HepG2 (cell line): ENCODE results near the gene KIF23. TPM values are rescaled to one million over a fixed set of nuclear protein-coding genes. Genes with fewer than 3 reads are reported as not detected.
A peak's percentile ranks its signal among the peaks of the same experiment; 100 is the strongest.

Experiments
- ATAC-seq: fragments of 200-7000 bp; cut with Tn5 transposase; 3 replicates; pipeline ENCODE4 v1.9.1; 2020; ENCODE audit warnings: mild to moderate bottlenecking, moderate library complexity
- BruUV-seq: library from RNA; stranded (reverse); fragments of 400-500 nt; replicated peaks from 2 replicates; lab custom pipeline; 2021; lab: Mats Ljungman, UMichigan
- CTCF ChIA-PET: fragments of 300-600 bp; formaldehyde crosslinking; extraction: SDS; loops from one replicate; lab custom pipeline; 2021; ENCODE audit warnings: low total read pairs, inconsistent platforms, low intra/inter-chr PET ratio; lab: Yijun Ruan, JAX
- POLR2A ChIA-PET: fragments of 350-600 bp; sonication (Branson Sonifier 250); formaldehyde crosslinking; loops from one replicate; lab custom pipeline; 2020; ENCODE audit warnings: antibody characterized with exemption, inconsistent platforms; lab: Yijun Ruan, JAX
- DNase-seq: peaks from one replicate; pipeline ENCODE4 v3.0.0-alpha.2; 2015; ENCODE audit warnings: low spot score
- FAIRE-seq: peaks from 3 replicates; lab custom pipeline; 2011; peaks lifted over from hg19 to GRCh38; lab: Jason Lieb, UNC
- H2AFZ ChIP-seq: one replicate; pipeline ENCODE4 v1.6.1; 2011; ENCODE audit warnings: low read length, inconsistent platforms
- H3K27ac ChIP-seq: fragments of 300-600 bp; 3 replicates; pipeline ENCODE4 v1.8.0; 2011; ENCODE audit warnings: mixed run types, mild to moderate bottlenecking, mixed read lengths, low read length, inconsistent platforms; ENCODE audit not compliant: insufficient read depth; ENCODE audit errors: extremely low read length
- H3K27me3 ChIP-seq, 2 experiments: fragments of 200-600 bp in 1 of 2; 2 replicates in 1 of 2; 3 replicates in 1 of 2; pipeline versions ENCODE4 v1.6.0 to v1.8.0; 2011; ENCODE audit warnings: low read length in 2 of 2, mild to moderate bottlenecking in 2 of 2, moderate library complexity in 2 of 2, inconsistent platforms in 1 of 2; ENCODE audit not compliant: insufficient read depth in 2 of 2, control insufficient read depth in 1 of 2
- H3K36me3 ChIP-seq, 2 experiments: fragments of 200-600 bp in 1 of 2; replicated peaks in 1 of 2; 2 replicates in 1 of 2; 3 replicates in 1 of 2; pipeline versions ENCODE4 v1.5.1 to v1.8.0; 2011; ENCODE audit warnings: low read length in 2 of 2, inconsistent platforms in 1 of 2; ENCODE audit not compliant: insufficient read depth in 2 of 2, control insufficient read depth in 1 of 2
- H3K4me1 ChIP-seq: 2 replicates; pipeline ENCODE4 v1.5.1; 2012; ENCODE audit warnings: low read length, inconsistent platforms; ENCODE audit not compliant: insufficient read depth
- H3K4me2 ChIP-seq: 2 replicates; pipeline ENCODE4 v1.6.0; 2011; ENCODE audit warnings: low read depth, low read length, inconsistent platforms
- H3K4me3 ChIP-seq, 3 experiments: fragments of 200-600 bp in 1 of 3; sonication (generic), shearing (Covaris generic) in 1 of 3; replicated peaks in 1 of 3; 2 replicates each; pipeline ENCODE4 v1.5.1; 2011 to 2016; ENCODE audit warnings: low read length in 3 of 3, inconsistent platforms in 2 of 3, low read depth in 2 of 3, mild to moderate bottlenecking in 2 of 3, control low read depth in 1 of 3, mixed read lengths in 1 of 3; ENCODE audit not compliant: insufficient read depth in 1 of 3
- H3K79me2 ChIP-seq: one replicate; pipeline ENCODE4 v1.6.1; 2011; ENCODE audit warnings: low read length, inconsistent platforms; ENCODE audit not compliant: insufficient read depth
- H3K9ac ChIP-seq: 2 replicates; pipeline ENCODE4 v1.6.0; 2011; ENCODE audit warnings: mild to moderate bottlenecking, low read depth, low read length, inconsistent platforms; ENCODE audit not compliant: insufficient read depth
- H3K9me3 ChIP-seq: 2 replicates; pipeline ENCODE4 v1.5.1; 2012; ENCODE audit warnings: mild to moderate bottlenecking, low read length
- H4K20me1 ChIP-seq: 2 replicates; pipeline ENCODE4 v1.6.0; 2011; ENCODE audit warnings: inconsistent platforms, mild to moderate bottlenecking, low read length, moderate library complexity; ENCODE audit not compliant: insufficient read depth
- ATF1 ChIP-seq: IDR thresholded peaks from 2 replicates; pipeline ENCODE4 v1.6.1; 2016; ENCODE audit warnings: mild to moderate bottlenecking, control low read depth
- FOSL1 ChIP-seq: sonication (generic); formaldehyde crosslinking; IDR thresholded peaks from 2 replicates; pipeline ENCODE4 v1.9.0; 2021; ENCODE audit warnings: missing genetic modification reagents, borderline replicate concordance
- FOXC1 ChIP-seq: sonication (generic); formaldehyde crosslinking; IDR thresholded peaks from 2 replicates; pipeline ENCODE4 v1.8.0; 2022; ENCODE audit warnings: mild to moderate bottlenecking, missing genetic modification reagents, borderline replicate concordance
- FOXO1 ChIP-seq: sonication (generic); formaldehyde crosslinking; IDR thresholded peaks from 2 replicates; pipeline ENCODE4 v1.4.0; 2020; ENCODE audit warnings: missing genetic modification reagents
- HCFC1 ChIP-seq: fragments of 150-350 bp; IDR thresholded peaks from 2 replicates; pipeline ENCODE4 v1.6.1; 2014; ENCODE audit warnings: low read depth, low read length
- HOXA9 ChIP-seq: sonication (generic); formaldehyde crosslinking; IDR thresholded peaks from 2 replicates; pipeline ENCODE4 v1.8.1; 2022; ENCODE audit warnings: missing genetic modification reagents, mild to moderate bottlenecking, moderate library complexity, borderline replicate concordance
- MTF2 ChIP-seq: sonication (generic); formaldehyde crosslinking; IDR thresholded peaks from 2 replicates; pipeline ENCODE4 v1.5.0; 2020; ENCODE audit warnings: missing genetic modification reagents, borderline replicate concordance
- MYNN ChIP-seq: sonication (generic); formaldehyde crosslinking; IDR thresholded peaks from 2 replicates; pipeline ENCODE4 v1.4.0; 2020; ENCODE audit warnings: mild to moderate bottlenecking, low read depth, missing genetic modification reagents
- NR2C2 ChIP-seq: sonication (generic); formaldehyde crosslinking; IDR thresholded peaks from 2 replicates; pipeline ENCODE4 v1.4.0; 2020; ENCODE audit warnings: missing genetic modification reagents, mild to moderate bottlenecking, moderate library complexity, borderline replicate concordance
- PCBP1 ChIP-seq: fragments of 200-400 bp; formaldehyde crosslinking; IDR thresholded peaks from 2 replicates; pipeline ENCODE4 v1.6.1; 2017; ENCODE audit warnings: mild to moderate bottlenecking, low read depth, low read length, borderline replicate concordance
- PHF8 ChIP-seq: sonication (generic); formaldehyde crosslinking; IDR thresholded peaks from 2 replicates; pipeline ENCODE4 v1.5.0; 2020; ENCODE audit warnings: missing genetic modification reagents
- SIX1 ChIP-seq: sonication (generic); formaldehyde crosslinking; IDR thresholded peaks from 2 replicates; pipeline ENCODE4 v1.4.0; 2020; ENCODE audit warnings: missing genetic modification reagents, borderline replicate concordance
- ZNF205 ChIP-seq: IDR thresholded peaks from 2 replicates; pipeline ENCODE4 v1.6.1; 2018; ENCODE audit warnings: missing biosample characterization, missing genetic modification reagents
- ZNF749 ChIP-seq: sonication (generic); formaldehyde crosslinking; IDR thresholded peaks from 2 replicates; pipeline ENCODE4 v1.8.0; 2022; ENCODE audit warnings: mild to moderate bottlenecking, missing genetic modification reagents, moderate library complexity, borderline replicate concordance
- ZNF75D ChIP-seq: sonication (generic); formaldehyde crosslinking; IDR thresholded peaks from 2 replicates; pipeline ENCODE4 v1.8.1; 2023; ENCODE audit warnings: missing genetic modification reagents, mild to moderate bottlenecking, borderline replicate concordance
- WGBS: methylation state at CpG from one replicate; pipeline ENCODE4 v1.1.6; 2017; ENCODE audit warnings: low lambda C conversion rate; 5-methylcytosine and 5-hydroxymethylcytosine counted together
- in situ Hi-C: cut with HindIII; loops from 2 replicates; pipeline ENCODE4 v1.10.0; 2017; ENCODE audit warnings: low pct_unique_long_range_greater_than_20kb; ENCODE audit not compliant: extremely low pct_ligation_motif_present
- intact Hi-C: fragments of 100-400 bp; cut with micrococcal nuclease; formaldehyde crosslinking; loops from one replicate; pipeline ENCODE4 v1.10.0; 2022; ENCODE audit not compliant: unreplicated experiment
- polyA plus RNA-seq, 8 experiments: library from polyadenylated mRNA; depleted of rRNA in 3 of 8; stranded (reverse) in 7 of 8; unstranded in 1 of 8; fragments of >200 nt; fragmentation: Illumina TruSeq in 4 of 8; extraction: Trizol in 4 of 8; gene quantifications; 2 replicates each; pipeline versions ENCODE4 v1.2.1 to v1.2.3, GENCODE V29; 2011 to 2016; ENCODE audit warnings: low read depth in 4 of 8, missing spikeins in 1 of 8, mixed read lengths in 1 of 8; ENCODE audit not compliant: insufficient read depth in 1 of 8
- total RNA-seq, 5 experiments: library from RNA; depleted of rRNA; stranded (reverse); fragments of >200 nt; fragmentation: Illumina TruSeq; extraction: Trizol; gene quantifications; 2 replicates each; pipeline ENCODE4 v1.2.3, GENCODE V29; 2016; ENCODE audit warnings: low read depth in 1 of 5
- TF ChIP-seq, protein P1 (sequence below): sonication (generic); formaldehyde crosslinking; IDR thresholded peaks from 2 replicates; pipeline ENCODE4; 2020; ENCODE audit warnings: missing genetic modification reagents, mild to moderate bottlenecking, borderline replicate concordance
- TF ChIP-seq, protein P2 (sequence below), 2 experiments: sonication (generic) in 1 of 2; formaldehyde crosslinking in 1 of 2; IDR thresholded peaks; 2 replicates each; pipeline versions ENCODE4 v1.5.1 to v1.6.1; 2011 to 2020; ENCODE audit warnings: borderline replicate concordance in 1 of 2, low read depth in 1 of 2, low read length in 1 of 2, mild to moderate bottlenecking in 1 of 2, missing genetic modification reagents in 1 of 2, moderate library complexity in 1 of 2

KIF23 gene
- total and polyA plus RNA-seq, 2 of the 13 experiments (the other 11 are each of a cell fraction or from before 2014, with no cell fraction given) = 11.3 to 38.1 TPM

DNA sequence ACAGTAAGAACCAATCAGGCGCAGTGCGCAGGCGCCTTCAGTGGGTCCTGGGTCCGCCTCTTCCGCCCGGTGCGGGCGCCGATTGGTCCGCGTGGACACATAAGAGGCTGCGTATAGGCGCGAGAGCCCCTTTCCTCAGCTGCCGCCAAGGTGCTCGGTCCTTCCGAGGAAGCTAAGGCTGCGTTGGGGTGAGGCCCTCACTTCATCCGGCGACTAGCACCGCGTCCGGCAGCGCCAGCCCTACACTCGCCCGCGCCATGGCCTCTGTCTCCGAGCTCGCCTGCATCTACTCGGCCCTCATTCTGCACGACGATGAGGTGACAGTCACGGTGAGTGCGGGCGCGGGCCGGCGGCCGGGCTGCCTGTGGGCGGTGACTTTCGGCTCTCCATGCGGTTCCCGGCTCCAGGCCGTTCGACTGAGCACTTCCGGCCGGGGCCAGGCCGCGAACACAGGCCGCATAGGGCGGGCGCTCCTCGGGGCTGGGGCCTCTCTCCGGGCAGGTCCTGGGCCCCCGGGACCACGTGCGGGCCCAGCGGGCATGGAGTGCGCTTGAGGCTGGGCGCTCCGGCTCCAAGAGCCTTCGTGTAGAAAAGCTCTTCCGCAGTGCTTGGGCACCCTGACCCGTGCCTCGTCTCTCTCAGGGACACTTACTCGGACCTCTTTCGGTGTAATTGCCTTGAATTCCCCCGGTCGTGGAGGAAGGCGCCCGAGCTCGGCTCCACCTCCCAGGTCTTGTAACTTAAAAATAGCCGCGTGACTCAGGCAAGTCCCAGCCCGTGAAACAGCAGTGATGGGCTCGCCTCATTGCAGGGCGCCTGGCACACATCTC, 38.8 kb downstream of the KIF23 start, which contains the start of gene RPLP1:
TSS of gene RPLP1 (plus strand) at position 127 of the 830 bp plus-strand sequence. CDS start at position 258, 131 bp downstream.
- Histone ChIP-seq H3K4me2 (peak within 1 kb of the TSS; percentile 93), H3K27me3 (no peaks in the 10 kb centered on the region; a peak in 1 of 5 replicates), H3K4me3 (peak within 1 kb of the TSS; percentile 79 to 92 (median 89)), H3K9ac (peak within 1 kb of the TSS; percentile 95), H3K79me2 (peaks cover 31% of the 10 kb centered on the region), H3K9me3 (no peaks in the 10 kb centered on the region), H3K27ac (peak within 1 kb of the TSS; percentile 98), H3K36me3 (peaks cover 5 to 23% of the 10 kb centered on the region in 2 experiments; a peak in 4 of 5 replicates), H2AFZ (peak within 1 kb of the TSS; percentile 87), H4K20me1 (peaks cover 40% of the 10 kb centered on the region), H3K4me1 (peaks cover 27% of the 10 kb centered on the region)
- in situ Hi-C loops (loop anchor here (25.0 kb wide), 2 partner anchors 634 to 641 kb away; partner anchors contain the start of genes ANP32A and TLE3), intact Hi-C loops (loop anchor here (5.0 kb wide), 1 partner anchor 36 kb away; no protein-coding TSS in a partner anchor)
- no TSS peak for BruUV-seq
- DNase-seq (peak; percentile 92), ATAC-seq (peak; percentile 88), FAIRE-seq (no peak)
- POLR2A ChIA-PET = interaction anchor here (0.5 to 4.2 kb wide), 18 partner anchors 10 to 1311 kb away, joined by 3 to 149 read pairs (median 4); partner anchors contain the start of genes GLCE, KIF23, TLE3 and UACA
- CTCF ChIA-PET = no interaction called here
- 0% methylated on average over 27 of the region's 77 CpGs for WGBS
- no peak for TF ChIP-seq HOXA9 (CRISPR knock-in tag)
- TF ChIP-seq SIX1 = no peak
- TF ChIP-seq ZNF75D (CRISPR knock-in tag) = no peak
- TF ChIP-seq, protein P1, sequence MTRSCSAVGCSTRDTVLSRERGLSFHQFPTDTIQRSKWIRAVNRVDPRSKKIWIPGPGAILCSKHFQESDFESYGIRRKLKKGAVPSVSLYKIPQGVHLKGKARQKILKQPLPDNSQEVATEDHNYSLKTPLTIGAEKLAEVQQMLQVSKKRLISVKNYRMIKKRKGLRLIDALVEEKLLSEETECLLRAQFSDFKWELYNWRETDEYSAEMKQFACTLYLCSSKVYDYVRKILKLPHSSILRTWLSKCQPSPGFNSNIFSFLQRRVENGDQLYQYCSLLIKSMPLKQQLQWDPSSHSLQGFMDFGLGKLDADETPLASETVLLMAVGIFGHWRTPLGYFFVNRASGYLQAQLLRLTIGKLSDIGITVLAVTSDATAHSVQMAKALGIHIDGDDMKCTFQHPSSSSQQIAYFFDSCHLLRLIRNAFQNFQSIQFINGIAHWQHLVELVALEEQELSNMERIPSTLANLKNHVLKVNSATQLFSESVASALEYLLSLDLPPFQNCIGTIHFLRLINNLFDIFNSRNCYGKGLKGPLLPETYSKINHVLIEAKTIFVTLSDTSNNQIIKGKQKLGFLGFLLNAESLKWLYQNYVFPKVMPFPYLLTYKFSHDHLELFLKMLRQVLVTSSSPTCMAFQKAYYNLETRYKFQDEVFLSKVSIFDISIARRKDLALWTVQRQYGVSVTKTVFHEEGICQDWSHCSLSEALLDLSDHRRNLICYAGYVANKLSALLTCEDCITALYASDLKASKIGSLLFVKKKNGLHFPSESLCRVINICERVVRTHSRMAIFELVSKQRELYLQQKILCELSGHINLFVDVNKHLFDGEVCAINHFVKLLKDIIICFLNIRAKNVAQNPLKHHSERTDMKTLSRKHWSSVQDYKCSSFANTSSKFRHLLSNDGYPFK (CRISPR knock-in tag) = peak; percentile 83
- peak; percentile 56; the same call in 1 of the 2 replicates for TF ChIP-seq FOXO1 (CRISPR knock-in tag)
- no peak for TF ChIP-seq ZNF205 (CRISPR knock-in tag)
- peak; percentile 48; the same call in 1 of the 2 replicates for TF ChIP-seq NR2C2 (CRISPR knock-in tag)
- TF ChIP-seq, protein P2, sequence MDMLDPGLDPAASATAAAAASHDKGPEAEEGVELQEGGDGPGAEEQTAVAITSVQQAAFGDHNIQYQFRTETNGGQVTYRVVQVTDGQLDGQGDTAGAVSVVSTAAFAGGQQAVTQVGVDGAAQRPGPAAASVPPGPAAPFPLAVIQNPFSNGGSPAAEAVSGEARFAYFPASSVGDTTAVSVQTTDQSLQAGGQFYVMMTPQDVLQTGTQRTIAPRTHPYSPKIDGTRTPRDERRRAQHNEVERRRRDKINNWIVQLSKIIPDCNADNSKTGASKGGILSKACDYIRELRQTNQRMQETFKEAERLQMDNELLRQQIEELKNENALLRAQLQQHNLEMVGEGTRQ (IDR thresholded peaks at IDR 0.05; ENCODE audit: low read depth, low read length) = 0 out of 2 replicates have a peak, but pooled peaks have one; percentile 25
- TF ChIP-seq, protein P2 (CRISPR knock-in tag; IDR thresholded peaks at IDR 0.05; ENCODE audit: borderline replicate concordance) = no peak
- no peak for TF ChIP-seq HCFC1
- 0 out of 2 replicates have a peak, but pooled peaks have one; percentile 68 for TF ChIP-seq PCBP1
- peak; percentile 95 for TF ChIP-seq PHF8 (CRISPR knock-in tag)
- TF ChIP-seq FOXC1 (CRISPR knock-in tag) = peak; percentile 78
- TF ChIP-seq MTF2 (CRISPR knock-in tag) = no peak
- TF ChIP-seq MYNN (CRISPR knock-in tag) = no peak
- peak; percentile 38; the same call in 1 of the 2 replicates for TF ChIP-seq ZNF749
- TF ChIP-seq FOSL1 = no peak; the same call in 1 of the 2 replicates
- peak; percentile 45; the same call in 1 of the 2 replicates for TF ChIP-seq ATF1
